Calu3 (cell line): ENCODE data around the gene ARHGAP9. TPM values are rescaled to one million over a fixed set of nuclear protein-coding genes. Genes with fewer than 3 reads are reported as not detected.
"Not testable (repeated sequence)": the region's sequence is repeated elsewhere in the genome, so short reads cannot be mapped to it uniquely, and the experiment has no call there.

ENCODE experiments used
- BruUV-seq: library from RNA; stranded (reverse); fragments of 400-500 nt; replicated peaks from 2 replicates; lab custom pipeline; 2021; lab: Mats Ljungman, UMichigan
- CTCF ChIA-PET: fragments of 300-600 bp; sonication (Branson Sonifier 250); formaldehyde crosslinking; loops from one replicate; lab custom pipeline; 2022; ENCODE audit warnings: antibody characterized with exemption; lab: Charles Lee
- DNase-seq: peaks from one replicate; pipeline ENCODE4 v3.0.0; 2022
- H3K27ac Mint-ChIP-seq: one replicate; pipeline ENCODE4 v1.8.0; 2022; ENCODE audit warnings: mixed read lengths; ENCODE audit not compliant: unreplicated experiment
- H3K27me3 Mint-ChIP-seq: one replicate; pipeline ENCODE4 v1.8.0; 2022; ENCODE audit warnings: mixed read lengths; ENCODE audit not compliant: unreplicated experiment
- H3K36me3 Mint-ChIP-seq: one replicate; pipeline ENCODE4 v1.8.0; 2022; ENCODE audit warnings: mild to moderate bottlenecking, moderate library complexity, mixed read lengths; ENCODE audit not compliant: insufficient read depth, unreplicated experiment
- H3K4me1 Mint-ChIP-seq: one replicate; pipeline ENCODE4 v1.8.0; 2022; ENCODE audit warnings: mild to moderate bottlenecking, low read depth, mixed read lengths; ENCODE audit not compliant: unreplicated experiment
- H3K4me3 Mint-ChIP-seq: one replicate; pipeline ENCODE4 v1.8.0; 2022; ENCODE audit warnings: mild to moderate bottlenecking, low read depth, moderate library complexity, mixed read lengths; ENCODE audit not compliant: unreplicated experiment
- H3K9me3 Mint-ChIP-seq: one replicate; pipeline ENCODE4 v1.8.0; 2022; ENCODE audit warnings: low read depth, mixed read lengths; ENCODE audit not compliant: unreplicated experiment
- intact Hi-C: fragments of 100-400 bp; cut with micrococcal nuclease; formaldehyde crosslinking; loops from one replicate; pipeline ENCODE4 v1.10.0; 2022; ENCODE audit not compliant: unreplicated experiment
- total RNA-seq: library from RNA; stranded (reverse); gene quantifications from 2 replicates; pipeline ENCODE4 v1.2.3, GENCODE V29; 2022
- TF ChIP-seq, protein P1 (sequence below): fragments of 200-600 bp; IDR thresholded peaks from one replicate; pipeline ENCODE4 v1.8.0; 2022; ENCODE audit warnings: antibody characterized with exemption; ENCODE audit not compliant: unreplicated experiment

ARHGAP9 gene
- total RNA-seq, 1 experiment from 2014 or later = not detected

DNA sequence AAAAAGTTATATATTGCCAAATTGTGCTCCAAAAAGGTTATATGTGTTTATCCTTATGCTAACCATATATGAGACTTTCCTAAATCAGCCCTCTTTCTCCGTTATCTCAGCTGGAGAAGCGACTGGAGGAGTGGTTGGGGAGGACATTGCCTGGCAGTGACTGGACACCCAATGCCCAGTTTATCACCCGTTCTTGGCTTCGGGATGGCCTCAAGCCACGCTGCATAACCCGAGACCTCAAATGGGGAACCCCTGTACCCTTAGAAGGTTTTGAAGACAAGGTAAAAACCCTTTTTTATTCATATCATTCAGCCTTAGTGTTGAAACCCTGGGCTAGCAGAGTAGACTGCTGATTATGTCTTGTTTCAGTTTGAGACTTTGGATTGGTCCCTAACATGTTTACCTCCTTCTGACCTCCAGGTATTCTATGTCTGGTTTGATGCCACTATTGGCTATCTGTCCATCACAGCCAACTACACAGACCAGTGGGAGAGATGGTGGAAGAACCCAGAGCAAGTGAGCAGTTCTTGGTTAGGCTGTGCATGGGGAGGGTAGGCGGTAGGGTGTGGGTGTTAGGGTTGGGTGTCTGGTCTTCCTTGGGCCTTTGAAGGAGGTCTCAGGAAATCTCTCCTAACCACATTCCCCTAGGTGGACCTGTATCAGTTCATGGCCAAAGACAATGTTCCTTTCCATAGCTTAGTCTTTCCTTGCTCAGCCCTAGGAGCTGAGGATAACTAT, 32.1 kb upstream of the ARHGAP9 start:
- CTCF ChIA-PET = no interaction called here
- H3K4me1 Mint-ChIP-seq = no peaks in the 10 kb centered on the region
- no peak overlapping the region for H3K4me3 Mint-ChIP-seq
- H3K9me3 Mint-ChIP-seq = no peaks in the 10 kb centered on the region
- no peaks in the 10 kb centered on the region for H3K27me3 Mint-ChIP-seq
- no TSS peak for BruUV-seq
- intact Hi-C loops = no loop called here
- TF ChIP-seq, protein P1, sequence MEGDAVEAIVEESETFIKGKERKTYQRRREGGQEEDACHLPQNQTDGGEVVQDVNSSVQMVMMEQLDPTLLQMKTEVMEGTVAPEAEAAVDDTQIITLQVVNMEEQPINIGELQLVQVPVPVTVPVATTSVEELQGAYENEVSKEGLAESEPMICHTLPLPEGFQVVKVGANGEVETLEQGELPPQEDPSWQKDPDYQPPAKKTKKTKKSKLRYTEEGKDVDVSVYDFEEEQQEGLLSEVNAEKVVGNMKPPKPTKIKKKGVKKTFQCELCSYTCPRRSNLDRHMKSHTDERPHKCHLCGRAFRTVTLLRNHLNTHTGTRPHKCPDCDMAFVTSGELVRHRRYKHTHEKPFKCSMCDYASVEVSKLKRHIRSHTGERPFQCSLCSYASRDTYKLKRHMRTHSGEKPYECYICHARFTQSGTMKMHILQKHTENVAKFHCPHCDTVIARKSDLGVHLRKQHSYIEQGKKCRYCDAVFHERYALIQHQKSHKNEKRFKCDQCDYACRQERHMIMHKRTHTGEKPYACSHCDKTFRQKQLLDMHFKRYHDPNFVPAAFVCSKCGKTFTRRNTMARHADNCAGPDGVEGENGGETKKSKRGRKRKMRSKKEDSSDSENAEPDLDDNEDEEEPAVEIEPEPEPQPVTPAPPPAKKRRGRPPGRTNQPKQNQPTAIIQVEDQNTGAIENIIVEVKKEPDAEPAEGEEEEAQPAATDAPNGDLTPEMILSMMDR = no peak
- peak overlapping the region; percentile 46 for H3K27ac Mint-ChIP-seq
- peaks cover 81% of the 10 kb centered on the region for H3K36me3 Mint-ChIP-seq
- DNase-seq = no peak

DNA sequence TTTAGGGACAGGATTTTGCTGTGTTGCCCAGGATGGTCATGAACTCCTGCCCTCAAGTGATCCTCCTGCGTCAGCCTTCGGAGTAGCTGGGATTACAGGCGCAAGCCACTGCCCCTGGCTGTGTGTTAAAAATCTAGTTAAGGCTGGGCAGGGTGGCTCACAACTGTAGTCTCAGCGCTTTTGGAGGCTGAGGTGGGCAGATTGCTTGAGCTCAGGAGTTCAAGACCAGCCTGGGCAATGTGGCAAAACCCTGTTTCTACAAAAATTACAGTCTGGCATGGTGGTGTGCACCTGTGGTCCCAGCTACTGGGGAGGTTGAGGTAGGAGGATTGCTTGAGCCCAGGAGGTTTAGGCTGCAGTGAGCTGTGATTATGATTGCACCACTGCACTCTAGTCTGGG, 31.5 kb upstream of the ARHGAP9 start:
- intact Hi-C loops = no loop called here
- H3K27ac Mint-ChIP-seq = no peak overlapping the region
- TF ChIP-seq, protein P1 = no peak
- H3K4me3 Mint-ChIP-seq = no peak overlapping the region
- no peaks in the 10 kb centered on the region for H3K27me3 Mint-ChIP-seq
- BruUV-seq = no TSS peak
- CTCF ChIA-PET = no interaction called here
- H3K36me3 Mint-ChIP-seq = peaks cover 81% of the 10 kb centered on the region
- no peaks in the 10 kb centered on the region for H3K4me1 Mint-ChIP-seq
- no peak for DNase-seq
- H3K9me3 Mint-ChIP-seq = no peaks in the 10 kb centered on the region

DNA sequence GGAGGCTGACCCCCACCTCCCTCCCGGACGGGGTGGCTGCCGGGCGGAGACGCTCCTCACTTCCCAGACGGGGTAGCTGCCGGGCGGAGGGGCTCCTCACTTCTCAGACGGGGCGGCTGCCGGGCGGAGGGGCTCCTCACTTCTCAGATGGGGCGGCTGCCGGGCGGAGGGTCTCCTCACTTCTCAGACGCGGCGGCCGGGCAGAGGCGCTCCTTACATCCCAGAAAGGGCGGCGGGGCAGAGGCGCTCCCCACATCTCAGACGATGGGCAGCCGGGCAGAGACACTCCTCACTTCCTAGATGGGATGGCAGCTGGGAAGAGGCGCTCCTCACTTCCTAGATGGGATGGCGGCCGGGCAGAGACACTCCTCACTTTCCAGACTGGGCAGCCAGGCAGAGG, 28.1 kb upstream of the ARHGAP9 start:
- H3K27me3 Mint-ChIP-seq, intact Hi-C loops, H3K9me3 Mint-ChIP-seq, CTCF ChIA-PET, H3K27ac Mint-ChIP-seq, BruUV-seq, H3K4me3 Mint-ChIP-seq, DNase-seq, H3K4me1 Mint-ChIP-seq: not testable (repeated sequence)
- H3K36me3 Mint-ChIP-seq = peaks cover 82% of the 10 kb centered on the region

DNA sequence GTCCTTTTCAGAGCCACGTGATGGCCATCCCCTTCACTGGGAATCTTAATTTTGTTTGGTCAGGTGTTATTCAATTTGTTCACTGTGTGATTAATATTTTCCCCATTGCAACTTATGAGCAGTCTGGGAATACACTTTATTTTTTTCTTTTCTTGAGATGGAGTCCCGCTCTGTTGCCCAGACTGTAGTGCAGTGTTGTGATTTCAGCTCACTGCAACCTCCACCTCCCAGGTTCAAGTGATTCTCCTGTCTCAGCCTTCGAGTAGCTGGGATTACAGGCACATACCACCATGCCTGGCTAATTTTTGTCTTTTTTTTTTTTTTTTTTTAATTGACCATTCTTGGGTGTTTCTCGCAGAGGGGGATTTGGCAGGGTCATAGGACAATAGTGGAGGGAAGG, 26.9 kb upstream of the ARHGAP9 start:
- intact Hi-C loops, H3K4me1 Mint-ChIP-seq, H3K27ac Mint-ChIP-seq, DNase-seq, H3K9me3 Mint-ChIP-seq, H3K27me3 Mint-ChIP-seq, CTCF ChIA-PET, H3K4me3 Mint-ChIP-seq, BruUV-seq: not testable (repeated sequence)
- peaks cover 82% of the 10 kb centered on the region for H3K36me3 Mint-ChIP-seq

DNA sequence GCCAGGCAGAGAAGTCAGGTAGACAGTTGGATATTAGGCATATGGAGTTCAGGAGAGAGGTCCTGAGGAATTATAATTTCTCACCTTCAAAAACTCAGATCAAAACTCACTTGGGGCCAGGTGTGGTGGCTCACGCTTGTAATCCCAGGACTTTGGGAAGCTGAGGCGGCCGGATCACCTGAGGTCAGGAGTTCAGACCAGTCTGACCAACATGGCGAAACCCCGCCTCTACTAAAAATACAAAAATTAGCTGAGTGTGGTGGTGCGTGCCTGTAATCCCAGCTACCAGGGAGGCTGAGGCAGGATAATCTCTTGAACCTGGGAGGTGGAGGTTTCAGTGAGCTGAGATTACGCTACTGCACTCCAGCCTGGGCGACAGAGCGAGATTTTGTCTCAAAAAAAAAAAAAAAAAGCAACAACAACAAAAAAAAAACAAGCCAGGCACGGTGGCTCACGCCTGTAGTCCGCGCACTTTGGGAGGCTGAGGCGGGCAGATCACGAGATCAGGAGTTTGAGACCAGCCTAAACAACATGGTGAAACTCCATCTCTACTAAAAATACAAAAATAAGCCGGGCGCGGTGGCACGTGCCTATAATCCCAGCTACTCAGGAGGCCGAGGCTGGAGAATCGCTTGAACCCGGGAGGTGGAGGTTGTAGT, 22.8 kb upstream of the ARHGAP9 start:
- H3K27me3 Mint-ChIP-seq, H3K9me3 Mint-ChIP-seq, H3K4me1 Mint-ChIP-seq, intact Hi-C loops, BruUV-seq, H3K4me3 Mint-ChIP-seq, DNase-seq: not testable (repeated sequence)
- Mint-ChIP-seq H3K36me3 (peaks cover 94% of the 10 kb centered on the region), H3K27ac (peak overlapping the region; percentile 20)
- CTCF ChIA-PET = interaction anchor here (0.6 to 0.7 kb wide), 2 partner anchors 12 to 352 kb away, joined by 3 read pairs; no protein-coding TSS in a partner anchor
